ENCODE measurements around the gene CEP85. TPM values are rescaled to one million over a fixed set of nuclear protein-coding genes. Genes with fewer than 3 reads are reported as not detected.

CEP85 gene
- total RNA-seq, 1 experiment from 2014 or later = 42.5 TPM

DNA sequence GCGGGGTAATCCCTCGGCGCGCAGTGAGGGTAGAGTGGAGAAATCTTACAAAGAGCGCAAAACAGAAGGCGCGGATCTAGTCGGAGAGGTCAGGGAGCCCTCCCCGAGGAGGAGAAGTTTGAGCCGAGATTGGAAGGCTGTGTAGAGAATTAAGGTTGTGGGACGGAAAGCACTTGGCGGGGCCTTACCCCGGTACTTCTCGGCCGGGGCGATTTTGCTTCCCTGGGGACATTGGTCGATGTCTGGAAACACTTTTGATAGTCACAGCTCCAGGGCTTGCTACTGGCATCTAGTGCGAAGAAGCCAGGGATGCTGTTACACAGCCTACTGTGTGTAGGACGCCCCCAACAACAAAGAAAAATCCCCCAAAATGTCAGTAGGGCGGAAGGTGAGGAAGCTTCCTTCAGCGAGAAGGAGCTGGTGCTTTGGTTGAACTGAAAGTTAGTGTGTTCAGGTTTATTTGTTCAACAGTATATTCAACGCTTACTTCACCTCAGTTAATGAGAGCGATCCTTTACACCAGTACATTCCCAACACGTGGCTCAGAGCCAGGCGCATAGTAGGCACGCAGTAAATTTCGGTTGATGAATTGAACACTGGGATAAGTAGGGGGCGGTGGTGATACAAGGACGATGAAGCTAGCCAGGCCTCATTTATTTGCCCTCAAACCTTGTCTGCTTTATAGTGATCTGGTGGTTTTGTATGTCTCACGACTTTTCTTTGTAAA, 807 bp downstream of the CEP85 start:
- peaks cover 55% of the 10 kb centered on the region for H3K79me2 ChIP-seq (ENCODE audit: low read depth)
- BruUV-seq (replicated peaks) = no TSS peak
- peak overlapping the region; percentile 84 for H2AFZ ChIP-seq
- H3K4me2 ChIP-seq = peak overlapping the region; percentile 85
- 0 out of 2 replicates have a peak overlapping the region, but pooled peaks have one; percentile 16 for H3K27ac ChIP-seq
- H4K20me1 ChIP-seq (ENCODE audit: insufficient read depth) = no peaks in the 10 kb centered on the region
- ChIA-PET CTCF (interaction anchor here (0.6 to 1.9 kb wide), 5 partner anchors 57 to 1413 kb away, joined by 3 to 7 read pairs (median 3); partner anchors contain the start of genes CNKSR1 and ZNF593), POLR2A (ENCODE audit: unreplicated experiment) (interaction anchor here (0.5 to 0.7 kb wide), 7 partner anchors 45 to 1867 kb away, joined by 3 to 8 read pairs (median 5); partner anchors contain the start of gene CATSPER4)
- TF ChIP-seq EZH2 (IDR thresholded peaks at IDR 0.05; ENCODE audit: low read depth) = no peak
- TF ChIP-seq, protein P1, sequence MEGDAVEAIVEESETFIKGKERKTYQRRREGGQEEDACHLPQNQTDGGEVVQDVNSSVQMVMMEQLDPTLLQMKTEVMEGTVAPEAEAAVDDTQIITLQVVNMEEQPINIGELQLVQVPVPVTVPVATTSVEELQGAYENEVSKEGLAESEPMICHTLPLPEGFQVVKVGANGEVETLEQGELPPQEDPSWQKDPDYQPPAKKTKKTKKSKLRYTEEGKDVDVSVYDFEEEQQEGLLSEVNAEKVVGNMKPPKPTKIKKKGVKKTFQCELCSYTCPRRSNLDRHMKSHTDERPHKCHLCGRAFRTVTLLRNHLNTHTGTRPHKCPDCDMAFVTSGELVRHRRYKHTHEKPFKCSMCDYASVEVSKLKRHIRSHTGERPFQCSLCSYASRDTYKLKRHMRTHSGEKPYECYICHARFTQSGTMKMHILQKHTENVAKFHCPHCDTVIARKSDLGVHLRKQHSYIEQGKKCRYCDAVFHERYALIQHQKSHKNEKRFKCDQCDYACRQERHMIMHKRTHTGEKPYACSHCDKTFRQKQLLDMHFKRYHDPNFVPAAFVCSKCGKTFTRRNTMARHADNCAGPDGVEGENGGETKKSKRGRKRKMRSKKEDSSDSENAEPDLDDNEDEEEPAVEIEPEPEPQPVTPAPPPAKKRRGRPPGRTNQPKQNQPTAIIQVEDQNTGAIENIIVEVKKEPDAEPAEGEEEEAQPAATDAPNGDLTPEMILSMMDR (conservative IDR thresholded peaks at IDR 0.05) = no peak; the same call in 1 of the 2 replicates
- no peaks in the 10 kb centered on the region for H3F3A ChIP-seq (ENCODE audit: insufficient read depth, low read depth)
- no peak for DNase-seq
- intact Hi-C loops (cut with micrococcal nuclease; ENCODE audit: unreplicated experiment) = loop anchor here (1.0 to 5.0 kb wide), 4 partner anchors 42 to 199 kb away; partner anchors contain the start of gene CNKSR1
- peaks cover 10% of the 10 kb centered on the region; the same call in 1 of the 2 replicates for H3K36me3 ChIP-seq (ENCODE audit: low read depth)
- no peaks in the 10 kb centered on the region for H3K9me3 ChIP-seq (ENCODE audit: insufficient read depth, low read depth)
- H3K4me3 ChIP-seq = peak overlapping the region; percentile 84
- H3K4me1 ChIP-seq (replicated peaks; ENCODE audit: insufficient read depth) = peaks cover 31% of the 10 kb centered on the region
- H3K27me3 ChIP-seq (ENCODE audit: insufficient read depth, low read depth) = no peaks in the 10 kb centered on the region
- H3K9me2 ChIP-seq (ENCODE audit: insufficient read depth) = no peaks in the 10 kb centered on the region

DNA sequence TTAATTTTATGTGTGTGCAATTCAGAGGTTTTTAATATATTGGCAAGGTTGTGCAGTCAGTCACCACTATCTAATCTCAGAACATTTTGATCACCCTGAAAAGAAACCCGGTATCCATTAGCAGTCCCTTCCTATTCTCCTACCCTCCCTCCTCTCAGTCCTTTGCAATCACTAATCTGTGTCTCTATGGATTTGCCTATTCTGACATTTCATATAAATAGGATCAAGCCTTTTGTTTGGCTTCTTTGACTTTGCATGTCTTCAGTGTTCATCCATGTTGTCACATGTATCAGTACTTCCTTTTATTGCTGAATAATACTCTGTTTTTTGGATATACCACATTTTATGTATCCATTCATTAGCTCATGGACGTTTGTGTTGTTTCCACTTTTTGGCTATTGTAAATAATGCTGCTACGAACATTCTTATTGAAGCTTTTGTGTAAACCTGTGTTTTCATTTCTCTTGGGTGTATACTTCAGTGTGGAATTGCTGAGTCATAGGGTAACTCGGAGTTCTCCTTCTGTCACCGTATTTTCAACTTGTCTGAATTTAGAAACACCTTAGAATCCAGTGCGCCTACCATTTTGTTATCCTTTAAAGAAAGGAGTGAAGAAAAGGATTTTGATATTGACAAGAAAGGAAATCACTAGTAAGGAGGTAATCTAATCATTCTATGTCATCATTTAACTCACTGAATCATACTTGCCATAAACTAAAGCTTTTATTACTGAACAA, 3.4 kb downstream of the CEP85 start:
- CTCF ChIA-PET = interaction anchor here (0.6 to 0.9 kb wide), 3 partner anchors 84 to 484 kb away, joined by 3 read pairs; no protein-coding TSS in a partner anchor

More for the DNA sequence above, 3.4 kb downstream of the CEP85 start:
- Histone ChIP-seq H3K4me2 (peak overlapping the region; percentile 85), H3K9me2 (ENCODE audit: insufficient read depth) (no peaks in the 10 kb centered on the region), H3K79me2 (ENCODE audit: low read depth) (peaks cover 69% of the 10 kb centered on the region), H3K27me3 (ENCODE audit: insufficient read depth, low read depth) (no peaks in the 10 kb centered on the region), H4K20me1 (ENCODE audit: insufficient read depth) (no peaks in the 10 kb centered on the region; the same call in 1 of the 2 replicates), H3K9me3 (ENCODE audit: insufficient read depth, low read depth) (no peaks in the 10 kb centered on the region), H3K36me3 (ENCODE audit: low read depth) (peaks cover 20% of the 10 kb centered on the region), H2AFZ (no peak overlapping the region), H3K4me3 (peak overlapping the region; percentile 10; the same call in 1 of the 2 replicates), H3K27ac (peak overlapping the region; percentile 58), H3K4me1 (replicated peaks; ENCODE audit: insufficient read depth) (peaks cover 31% of the 10 kb centered on the region), H3F3A (ENCODE audit: insufficient read depth, low read depth) (no peaks in the 10 kb centered on the region)
- BruUV-seq (replicated peaks) = no TSS peak
- intact Hi-C loops (cut with micrococcal nuclease; ENCODE audit: unreplicated experiment) = loop anchor here (5.0 kb wide), 2 partner anchors 40 to 125 kb away; no protein-coding TSS in a partner anchor
- TF ChIP-seq, protein P1 (conservative IDR thresholded peaks at IDR 0.05) = no peak
- TF ChIP-seq EZH2 (IDR thresholded peaks at IDR 0.05; ENCODE audit: low read depth) = no peak
- DNase-seq = peak in 1 of 2 experiments; percentile 46
- POLR2A ChIA-PET (ENCODE audit: unreplicated experiment) = interaction anchor here (0.6 kb wide), 2 partner anchors 140 to 235 kb away, joined by 3 to 7 read pairs; partner anchors contain the start of gene HMGN2
